ENCODE results near the gene SH3PXD2A. TPM values are rescaled to one million over a fixed set of nuclear protein-coding genes. Genes with fewer than 3 reads are reported as not detected.

Gene SH3PXD2A
- total and polyA plus RNA-seq, 2 experiments from 2014 or later = 1.8 to 5.0 TPM

DNA sequence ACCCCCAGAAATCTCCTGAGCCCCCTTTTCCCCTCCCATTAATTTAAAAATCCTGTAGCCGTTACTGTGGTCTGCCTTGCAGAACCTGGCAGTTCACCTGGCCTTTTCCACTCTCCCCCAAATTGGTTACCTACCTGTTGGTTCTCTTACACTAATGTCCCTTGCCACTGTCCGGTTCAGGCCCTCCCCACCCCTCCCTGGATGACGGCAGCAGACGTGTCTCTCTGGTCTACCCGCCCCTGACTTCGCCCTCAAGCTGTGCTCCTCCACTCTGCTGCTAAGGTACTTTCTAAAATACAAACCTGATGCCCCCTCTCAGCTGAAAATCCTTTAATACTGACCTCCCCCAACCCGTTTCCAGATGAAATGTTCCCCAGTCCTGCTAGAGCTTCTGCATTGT lies 15.6 kb upstream of the SH3PXD2A start (continued):
- TF ChIP-seq, protein P1, sequence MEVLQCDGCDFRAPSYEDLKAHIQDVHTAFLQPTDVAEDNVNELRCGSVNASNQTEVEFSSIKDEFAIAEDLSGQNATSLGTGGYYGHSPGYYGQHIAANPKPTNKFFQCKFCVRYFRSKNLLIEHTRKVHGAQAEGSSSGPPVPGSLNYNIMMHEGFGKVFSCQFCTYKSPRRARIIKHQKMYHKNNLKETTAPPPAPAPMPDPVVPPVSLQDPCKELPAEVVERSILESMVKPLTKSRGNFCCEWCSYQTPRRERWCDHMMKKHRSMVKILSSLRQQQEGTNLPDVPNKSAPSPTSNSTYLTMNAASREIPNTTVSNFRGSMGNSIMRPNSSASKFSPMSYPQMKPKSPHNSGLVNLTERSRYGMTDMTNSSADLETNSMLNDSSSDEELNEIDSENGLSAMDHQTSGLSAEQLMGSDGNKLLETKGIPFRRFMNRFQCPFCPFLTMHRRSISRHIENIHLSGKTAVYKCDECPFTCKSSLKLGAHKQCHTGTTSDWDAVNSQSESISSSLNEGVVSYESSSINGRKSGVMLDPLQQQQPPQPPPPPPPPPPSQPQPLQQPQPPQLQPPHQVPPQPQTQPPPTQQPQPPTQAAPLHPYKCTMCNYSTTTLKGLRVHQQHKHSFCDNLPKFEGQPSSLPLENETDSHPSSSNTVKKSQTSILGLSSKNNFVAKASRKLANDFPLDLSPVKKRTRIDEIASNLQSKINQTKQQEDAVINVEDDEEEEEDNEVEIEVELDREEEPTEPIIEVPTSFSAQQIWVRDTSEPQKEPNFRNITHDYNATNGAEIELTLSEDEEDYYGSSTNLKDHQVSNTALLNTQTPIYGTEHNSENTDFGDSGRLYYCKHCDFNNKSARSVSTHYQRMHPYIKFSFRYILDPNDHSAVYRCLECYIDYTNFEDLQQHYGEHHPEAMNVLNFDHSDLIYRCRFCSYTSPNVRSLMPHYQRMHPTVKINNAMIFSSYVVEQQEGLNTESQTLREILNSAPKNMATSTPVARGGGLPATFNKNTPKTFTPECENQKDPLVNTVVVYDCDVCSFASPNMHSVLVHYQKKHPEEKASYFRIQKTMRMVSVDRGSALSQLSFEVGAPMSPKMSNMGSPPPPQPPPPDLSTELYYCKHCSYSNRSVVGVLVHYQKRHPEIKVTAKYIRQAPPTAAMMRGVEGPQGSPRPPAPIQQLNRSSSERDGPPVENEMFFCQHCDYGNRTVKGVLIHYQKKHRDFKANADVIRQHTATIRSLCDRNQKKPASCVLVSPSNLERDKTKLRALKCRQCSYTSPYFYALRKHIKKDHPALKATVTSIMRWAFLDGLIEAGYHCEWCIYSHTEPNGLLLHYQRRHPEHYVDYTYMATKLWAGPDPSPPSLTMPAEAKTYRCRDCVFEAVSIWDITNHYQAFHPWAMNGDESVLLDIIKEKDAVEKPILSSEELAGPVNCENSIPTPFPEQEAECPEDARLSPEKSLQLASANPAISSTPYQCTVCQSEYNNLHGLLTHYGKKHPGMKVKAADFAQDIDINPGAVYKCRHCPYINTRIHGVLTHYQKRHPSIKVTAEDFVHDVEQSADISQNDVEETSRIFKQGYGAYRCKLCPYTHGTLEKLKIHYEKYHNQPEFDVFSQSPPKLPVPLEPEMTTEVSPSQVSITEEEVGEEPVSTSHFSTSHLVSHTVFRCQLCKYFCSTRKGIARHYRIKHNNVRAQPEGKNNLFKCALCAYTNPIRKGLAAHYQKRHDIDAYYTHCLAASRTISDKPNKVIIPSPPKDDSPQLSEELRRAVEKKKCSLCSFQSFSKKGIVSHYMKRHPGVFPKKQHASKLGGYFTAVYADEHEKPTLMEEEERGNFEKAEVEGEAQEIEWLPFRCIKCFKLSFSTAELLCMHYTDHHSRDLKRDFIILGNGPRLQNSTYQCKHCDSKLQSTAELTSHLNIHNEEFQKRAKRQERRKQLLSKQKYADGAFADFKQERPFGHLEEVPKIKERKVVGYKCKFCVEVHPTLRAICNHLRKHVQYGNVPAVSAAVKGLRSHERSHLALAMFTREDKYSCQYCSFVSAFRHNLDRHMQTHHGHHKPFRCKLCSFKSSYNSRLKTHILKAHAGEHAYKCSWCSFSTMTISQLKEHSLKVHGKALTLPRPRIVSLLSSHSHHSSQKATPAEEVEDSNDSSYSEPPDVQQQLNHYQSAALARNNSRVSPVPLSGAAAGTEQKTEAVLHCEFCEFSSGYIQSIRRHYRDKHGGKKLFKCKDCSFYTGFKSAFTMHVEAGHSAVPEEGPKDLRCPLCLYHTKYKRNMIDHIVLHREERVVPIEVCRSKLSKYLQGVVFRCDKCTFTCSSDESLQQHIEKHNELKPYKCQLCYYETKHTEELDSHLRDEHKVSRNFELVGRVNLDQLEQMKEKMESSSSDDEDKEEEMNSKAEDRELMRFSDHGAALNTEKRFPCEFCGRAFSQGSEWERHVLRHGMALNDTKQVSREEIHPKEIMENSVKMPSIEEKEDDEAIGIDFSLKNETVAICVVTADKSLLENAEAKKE (CRISPR knock-in tag; IDR thresholded peaks at IDR 0.05) = no peak
- no peak for TF ChIP-seq STAT1 (IDR thresholded peaks at IDR 0.05; ENCODE audit: unreplicated experiment)
- TF ChIP-seq POLR2AphosphoS5 (IDR thresholded peaks at IDR 0.05; ENCODE audit: low read depth) = no peak
- TF ChIP-seq NANOG (IDR thresholded peaks at IDR 0.05; ENCODE audit: borderline replicate concordance) = no peak
- TF ChIP-seq, protein P2, sequence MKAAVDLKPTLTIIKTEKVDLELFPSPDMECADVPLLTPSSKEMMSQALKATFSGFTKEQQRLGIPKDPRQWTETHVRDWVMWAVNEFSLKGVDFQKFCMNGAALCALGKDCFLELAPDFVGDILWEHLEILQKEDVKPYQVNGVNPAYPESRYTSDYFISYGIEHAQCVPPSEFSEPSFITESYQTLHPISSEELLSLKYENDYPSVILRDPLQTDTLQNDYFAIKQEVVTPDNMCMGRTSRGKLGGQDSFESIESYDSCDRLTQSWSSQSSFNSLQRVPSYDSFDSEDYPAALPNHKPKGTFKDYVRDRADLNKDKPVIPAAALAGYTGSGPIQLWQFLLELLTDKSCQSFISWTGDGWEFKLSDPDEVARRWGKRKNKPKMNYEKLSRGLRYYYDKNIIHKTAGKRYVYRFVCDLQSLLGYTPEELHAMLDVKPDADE (IDR thresholded peaks at IDR 0.05) = no peak

DNA sequence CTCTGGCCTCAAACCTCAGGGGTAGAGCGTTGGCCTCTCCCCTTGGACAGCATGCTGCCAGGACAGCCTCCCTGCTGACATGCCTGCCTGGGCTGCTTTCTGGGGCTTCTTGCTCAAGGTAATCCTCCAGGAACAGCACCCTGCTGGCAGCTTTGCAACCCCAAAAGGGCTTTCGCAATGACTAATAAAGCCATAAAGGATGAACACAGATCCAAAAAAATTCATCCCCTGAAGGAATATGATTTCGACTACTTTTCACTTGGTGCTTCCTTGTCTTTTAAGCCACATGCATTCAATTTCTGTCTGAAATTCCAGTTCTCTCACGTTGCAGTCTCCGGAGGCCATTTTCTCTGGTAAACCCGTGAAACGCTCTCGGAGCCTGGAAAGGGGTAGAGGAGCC lies 15.1 kb upstream of the SH3PXD2A start:
- no peak overlapping the region for H3K4me2 ChIP-seq
- no peak overlapping the region for H3K4me3 ChIP-seq
- H3K27ac ChIP-seq (ENCODE audit: low read depth) = no peak overlapping the region
- Mint-ChIP-seq H3K4me3 (no peak overlapping the region), H3K27me3 (ENCODE audit: insufficient read depth, low read depth, poor library complexity) (peaks cover 4% of the 10 kb centered on the region), H3K36me3 (ENCODE audit: low read depth) (no peaks in the 10 kb centered on the region), H3K27ac (0 out of 2 replicates have a peak overlapping the region, but pooled peaks have one; percentile 55), H3K9me3 (peaks cover under 1% of the 10 kb centered on the region; the same call in 1 of the 3 replicates), H3K4me1 (peaks cover 16% of the 10 kb centered on the region)
- H3F3A ChIP-seq (replicated peaks; ENCODE audit: low read depth) = no peaks in the 10 kb centered on the region
- no peaks in the 10 kb centered on the region for H3K4me1 ChIP-seq (ENCODE audit: insufficient read depth)
- H3K9me2 ChIP-seq (ENCODE audit: insufficient read depth) = no peaks in the 10 kb centered on the region
- peak overlapping the region; percentile 39 for H2AFZ ChIP-seq
- H3K36me3 ChIP-seq (ENCODE audit: insufficient read depth) = no peaks in the 10 kb centered on the region
- no peak for TF ChIP-seq JUNB (IDR thresholded peaks at IDR 0.05; ENCODE audit: unreplicated experiment)
- TF ChIP-seq CREB1 (CRISPR knock-in tag; IDR thresholded peaks at IDR 0.05; ENCODE audit: low read depth) = no peak
- TF ChIP-seq EZH2phosphoT487 (IDR thresholded peaks at IDR 0.05; ENCODE audit: unreplicated experiment) = no peak
- TF ChIP-seq, protein P1 (CRISPR knock-in tag; IDR thresholded peaks at IDR 0.05) = no peak
- TF ChIP-seq POLR2AphosphoS5 (IDR thresholded peaks at IDR 0.05; ENCODE audit: low read depth) = no peak
- TF ChIP-seq ZNF331 (CRISPR knock-in tag; IDR thresholded peaks at IDR 0.05; ENCODE audit: low read depth) = no peak
- no peaks in the 10 kb centered on the region for H3K79me2 ChIP-seq (replicated peaks; ENCODE audit: insufficient read depth)
- no peaks in the 10 kb centered on the region for H4K20me1 ChIP-seq (replicated peaks; ENCODE audit: insufficient read depth)
- H3K27me3 ChIP-seq (ENCODE audit: insufficient read depth) = no peaks in the 10 kb centered on the region
- ATAC-seq = peak; percentile 90
- DNase-seq (ENCODE audit: low spot score) = peak; percentile 23
